CD14-positive monocyte (primary cell): ENCODE results near the gene EREG. TPM values are rescaled to one million over a fixed set of nuclear protein-coding genes. Genes with fewer than 3 reads are reported as not detected.

Experiments
- DNase-seq, 3 donors: peaks; one replicate each; pipeline ENCODE4 v3.0.0-alpha.2; 2011 to 2022
- H2AFZ ChIP-seq: 2 replicates; pipeline ENCODE4 v1.6.0; 2012; ENCODE audit warnings: mild to moderate bottlenecking, low read depth, low read length, inconsistent platforms; ENCODE audit not compliant: insufficient read depth, poor library complexity, severe bottlenecking
- H3K27ac ChIP-seq, 2 donors: 1 replicate in 1 of 2; 2 replicates in 1 of 2; pipeline ENCODE4 v1.5.1; 2012 to 2013; ENCODE audit warnings: low read length in 2 of 2, control low read depth in 1 of 2, inconsistent platforms in 1 of 2, low read depth in 1 of 2, mild to moderate bottlenecking in 1 of 2
- H3K27me3 ChIP-seq, 2 donors: one replicate each; pipeline versions ENCODE4 v1.6.0 to v1.6.1; 2011 to 2013; ENCODE audit warnings: low read length in 2 of 2; ENCODE audit not compliant: control insufficient read depth in 2 of 2, insufficient read depth in 2 of 2
- H3K36me3 ChIP-seq, 2 donors: replicated peaks in 1 of 2; 1 replicate in 1 of 2; 2 replicates in 1 of 2; pipeline versions ENCODE4 v1.5.1 to v1.6.1; 2012 to 2013; ENCODE audit warnings: low read length in 2 of 2, control low read depth in 1 of 2, inconsistent platforms in 1 of 2, mild to moderate bottlenecking in 1 of 2; ENCODE audit not compliant: insufficient read depth in 2 of 2, control insufficient read depth in 1 of 2
- H3K4me1 ChIP-seq, 2 donors: 1 replicate in 1 of 2; 2 replicates in 1 of 2; pipeline versions ENCODE4 v1.5.1 to v1.6.1; 2012 to 2013; ENCODE audit warnings: low read length in 2 of 2, control low read depth in 1 of 2, inconsistent platforms in 1 of 2, mild to moderate bottlenecking in 1 of 2, moderate library complexity in 1 of 2; ENCODE audit not compliant: insufficient read depth in 2 of 2, control insufficient read depth in 1 of 2
- H3K4me2 ChIP-seq: replicated peaks from 2 replicates; pipeline ENCODE3; 2012; ENCODE audit warnings: low read length, moderate library complexity, mild to moderate bottlenecking; ENCODE audit not compliant: poor library complexity, severe bottlenecking; ENCODE audit errors: extremely low read depth
- H3K4me3 ChIP-seq, 3 experiments: fragments of 200-600 bp in 1 of 3; sonication (generic) in 1 of 3; replicated peaks in 1 of 3; 1 replicate in 2 of 3; 2 replicates in 1 of 3; pipeline ENCODE4 v1.5.1; 2011 to 2013; ENCODE audit warnings: low read length in 3 of 3, mild to moderate bottlenecking in 3 of 3, control low read depth in 2 of 3, low read depth in 2 of 3, inconsistent platforms in 1 of 3, moderate library complexity in 1 of 3
- H3K79me2 ChIP-seq: 2 replicates; pipeline ENCODE4 v1.6.0; 2012; ENCODE audit warnings: mild to moderate bottlenecking, control low read depth, inconsistent platforms, low read length, moderate library complexity; ENCODE audit not compliant: insufficient read depth
- H3K9ac ChIP-seq: 2 replicates; pipeline ENCODE4 v1.6.0; 2017; ENCODE audit warnings: low read length, mild to moderate bottlenecking; ENCODE audit not compliant: insufficient read depth, poor library complexity, severe bottlenecking
- H3K9me3 ChIP-seq, 2 donors: replicated peaks in 1 of 2; 1 replicate in 1 of 2; 2 replicates in 1 of 2; pipeline versions ENCODE4 v1.5.1 to v1.6.1; 2012 to 2013; ENCODE audit warnings: low read length in 2 of 2, control low read depth in 1 of 2; ENCODE audit not compliant: control insufficient read depth in 1 of 2, insufficient read depth in 1 of 2
- H4K20me1 ChIP-seq: 2 replicates; pipeline ENCODE4 v1.6.0; 2012; ENCODE audit warnings: mild to moderate bottlenecking, low read length, control low read depth, moderate library complexity; ENCODE audit not compliant: insufficient read depth
- H3K27ac Mint-ChIP-seq, 7 donors: one replicate each; pipeline ENCODE4 v1.8.0; 2020; ENCODE audit warnings: mild to moderate bottlenecking in 7 of 7, mixed read lengths in 7 of 7, moderate library complexity in 6 of 7, inconsistent platforms in 2 of 7
- H3K27me3 Mint-ChIP-seq, 3 donors: one replicate each; pipeline ENCODE4 v1.8.0; 2021 to 2022; ENCODE audit warnings: low read depth in 3 of 3, mild to moderate bottlenecking in 3 of 3, mixed read lengths in 3 of 3, moderate library complexity in 3 of 3, inconsistent platforms in 1 of 3
- H3K36me3 Mint-ChIP-seq, 2 donors: one replicate each; pipeline ENCODE4 v1.8.0; 2020; ENCODE audit warnings: mixed read lengths in 2 of 2, inconsistent platforms in 1 of 2, mild to moderate bottlenecking in 1 of 2
- H3K4me1 Mint-ChIP-seq: one replicate; pipeline ENCODE4 v1.8.0; 2020; ENCODE audit warnings: mild to moderate bottlenecking, mixed read lengths
- H3K4me3 Mint-ChIP-seq, 2 donors: one replicate each; pipeline ENCODE4 v1.8.0; 2020; ENCODE audit warnings: mild to moderate bottlenecking in 2 of 2, mixed read lengths in 2 of 2, moderate library complexity in 1 of 2
- H3K9me3 Mint-ChIP-seq, 7 donors: one replicate each; pipeline ENCODE4 v1.8.0; 2020 to 2022; ENCODE audit warnings: mixed read lengths in 7 of 7, mild to moderate bottlenecking in 6 of 7, moderate library complexity in 6 of 7, inconsistent platforms in 2 of 7
- WGBS: methylation state at CpG from one replicate; pipeline ENCODE4 v1.1.5; 2013; ENCODE audit warnings: missing lambda C conversion rate; ENCODE audit not compliant: insufficient coverage; 5-methylcytosine and 5-hydroxymethylcytosine counted together
- intact Hi-C, 2 donors: fragments of 100-400 bp; cut with micrococcal nuclease; formaldehyde crosslinking; loops; one replicate each; pipeline versions ENCODE4 v1.15.0 to v1.15.1; 2023
- polyA plus RNA-seq, 3 donors: library from polyadenylated mRNA; depleted of rRNA in 1 of 3; unstranded in 2 of 3; stranded (reverse) in 1 of 3; fragments of 300-500 nt in 2 of 3; fragments of >200 nt in 1 of 3; fragmentation: Illumina TruSeq in 2 of 3; gene quantifications; 1 replicate in 2 of 3; 2 replicates in 1 of 3; pipeline ENCODE4 v1.2.3, GENCODE V29; 2012 to 2021
- TF ChIP-seq, protein P1 (sequence below): fragments of 200-600 bp; IDR thresholded peaks from one replicate; pipeline ENCODE4 v1.8.0; 2022; ENCODE audit warnings: antibody characterized with exemption, mild to moderate bottlenecking

EREG gene
- polyA plus RNA-seq, 3 donors, result 2.7 to 17.2 (median 8.2) TPM

DNA sequence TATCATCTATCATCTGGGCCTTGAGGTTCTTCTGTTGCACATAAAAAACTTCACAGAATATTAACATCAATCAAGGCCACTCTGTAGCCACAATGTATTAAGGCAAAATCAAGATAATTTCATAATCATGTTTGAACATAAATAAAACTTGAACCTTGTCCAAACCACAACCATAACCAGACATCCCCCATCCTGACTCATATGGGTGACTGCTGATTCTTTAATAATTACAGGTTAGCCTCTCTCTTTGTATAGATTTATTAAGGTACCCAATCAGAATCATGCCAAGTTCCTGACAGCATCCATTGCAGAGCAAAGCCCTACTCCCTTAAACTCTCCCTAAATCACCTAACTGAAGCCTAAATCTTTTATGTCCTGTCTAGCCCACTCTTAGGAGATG, 63.3 kb downstream of the EREG start:
- H3K9ac ChIP-seq, result no peak overlapping the region
- intact Hi-C loops, result no loop called here
- H3K27me3 ChIP-seq, result no peaks in the 10 kb centered on the region
- H3K79me2 ChIP-seq, result no peaks in the 10 kb centered on the region
- no peak overlapping the region for H2AFZ ChIP-seq
- no peaks in the 10 kb centered on the region for H3K9me3 ChIP-seq
- Mint-ChIP-seq H3K27me3 (no peaks in the 10 kb centered on the region), H3K27ac (no peak overlapping the region), H3K4me1 (peaks cover 6% of the 10 kb centered on the region), H3K36me3 (no peaks in the 10 kb centered on the region), H3K9me3 (no peaks in the 10 kb centered on the region), H3K4me3 (no peak overlapping the region)
- no peak overlapping the region for H3K27ac ChIP-seq
- no peak overlapping the region for H3K4me2 ChIP-seq
- peaks cover 2 to 10% of the 10 kb centered on the region in 2 donors for H3K4me1 ChIP-seq
- H3K36me3 ChIP-seq, result no peaks in the 10 kb centered on the region
- no peak overlapping the region for H3K4me3 ChIP-seq
- no peaks in the 10 kb centered on the region for H4K20me1 ChIP-seq
- DNase-seq, result no peak
- TF ChIP-seq, protein P1, sequence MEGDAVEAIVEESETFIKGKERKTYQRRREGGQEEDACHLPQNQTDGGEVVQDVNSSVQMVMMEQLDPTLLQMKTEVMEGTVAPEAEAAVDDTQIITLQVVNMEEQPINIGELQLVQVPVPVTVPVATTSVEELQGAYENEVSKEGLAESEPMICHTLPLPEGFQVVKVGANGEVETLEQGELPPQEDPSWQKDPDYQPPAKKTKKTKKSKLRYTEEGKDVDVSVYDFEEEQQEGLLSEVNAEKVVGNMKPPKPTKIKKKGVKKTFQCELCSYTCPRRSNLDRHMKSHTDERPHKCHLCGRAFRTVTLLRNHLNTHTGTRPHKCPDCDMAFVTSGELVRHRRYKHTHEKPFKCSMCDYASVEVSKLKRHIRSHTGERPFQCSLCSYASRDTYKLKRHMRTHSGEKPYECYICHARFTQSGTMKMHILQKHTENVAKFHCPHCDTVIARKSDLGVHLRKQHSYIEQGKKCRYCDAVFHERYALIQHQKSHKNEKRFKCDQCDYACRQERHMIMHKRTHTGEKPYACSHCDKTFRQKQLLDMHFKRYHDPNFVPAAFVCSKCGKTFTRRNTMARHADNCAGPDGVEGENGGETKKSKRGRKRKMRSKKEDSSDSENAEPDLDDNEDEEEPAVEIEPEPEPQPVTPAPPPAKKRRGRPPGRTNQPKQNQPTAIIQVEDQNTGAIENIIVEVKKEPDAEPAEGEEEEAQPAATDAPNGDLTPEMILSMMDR, result no peak

- no peak for DNase-seq
- H3K27ac Mint-ChIP-seq, result no peak overlapping the region
- WGBS, result 20% methylated on average over 9 of the region's 11 CpGs
- Histone ChIP-seq H3K27ac (no peak overlapping the region), H3K27me3 (no peaks in the 10 kb centered on the region), H3K4me1 (peaks cover 2 to 10% of the 10 kb centered on the region in 2 donors), H3K4me3 (no peak overlapping the region), H3K79me2 (no peaks in the 10 kb centered on the region), H3K9ac (no peak overlapping the region), H3K4me2 (no peak overlapping the region), H3K9me3 (no peaks in the 10 kb centered on the region), H2AFZ (no peak overlapping the region), H4K20me1 (no peaks in the 10 kb centered on the region), H3K36me3 (no peaks in the 10 kb centered on the region)
- H3K9me3 Mint-ChIP-seq, result peaks cover 0 to 10% (median 0%) of the 10 kb centered on the region in 7 donors
- no peaks in the 10 kb centered on the region for H3K27me3 Mint-ChIP-seq
- H3K4me1 Mint-ChIP-seq, result peaks cover 6% of the 10 kb centered on the region
- intact Hi-C loops, result loop anchor here in 1 of 2 donors (10.0 kb wide), 1 partner anchor 46 kb away; no protein-coding TSS in a partner anchor
- TF ChIP-seq, protein P1, result no peak
- no peak overlapping the region for H3K4me3 Mint-ChIP-seq
- no peaks in the 10 kb centered on the region for H3K36me3 Mint-ChIP-seq
Observed at GRCh38 chr4:74431113-74431826, 66.3 kb downstream of the EREG start.
